MCF 10A (cell line): Measurements from ENCODE around the gene HELZ. TPM values are rescaled to one million over a fixed set of nuclear protein-coding genes. Genes with fewer than 3 reads are reported as not detected.
"Not testable (repeated sequence)": the region's sequence is repeated elsewhere in the genome, so short reads cannot be mapped to it uniquely, and the experiment has no call there.

Experiments
- BruUV-seq: library from RNA; stranded (reverse); fragments of 400-500 nt; replicated peaks from 2 replicates; lab custom pipeline; 2021; lab: Mats Ljungman, UMichigan
- CTCF ChIA-PET: fragments of 300-600 bp; sonication (Branson Sonifier 250); formaldehyde crosslinking; extraction: SDS; loops from one replicate; lab custom pipeline; 2021; ENCODE audit warnings: antibody characterized with exemption, inconsistent platforms; lab: Yijun Ruan, JAX
- POLR2A ChIA-PET: fragments of 300-600, 350-650 bp; sonication (Branson Sonifier 250); formaldehyde crosslinking; extraction: SDS; loops from one replicate; lab custom pipeline; 2020; ENCODE audit warnings: antibody characterized with exemption, inconsistent platforms; lab: Yijun Ruan, JAX
- DNase-seq: peaks from one replicate; pipeline ENCODE4 v3.0.0-alpha.2; 2018; ENCODE audit not compliant: unreplicated experiment
- H3K27ac Mint-ChIP-seq: one replicate; pipeline ENCODE4 v1.8.0; 2022; ENCODE audit warnings: mild to moderate bottlenecking, low read depth, mixed read lengths; ENCODE audit not compliant: unreplicated experiment
- H3K27me3 Mint-ChIP-seq: one replicate; pipeline ENCODE4 v1.8.0; 2022; ENCODE audit warnings: mixed read lengths; ENCODE audit not compliant: insufficient read depth, unreplicated experiment
- H3K36me3 Mint-ChIP-seq: one replicate; pipeline ENCODE4 v1.8.0; 2022; ENCODE audit warnings: mild to moderate bottlenecking, moderate library complexity, mixed read lengths; ENCODE audit not compliant: insufficient read depth, unreplicated experiment
- H3K4me1 Mint-ChIP-seq: one replicate; pipeline ENCODE4 v1.8.0; 2022; ENCODE audit warnings: mixed read lengths; ENCODE audit not compliant: insufficient read depth, unreplicated experiment
- H3K4me3 Mint-ChIP-seq: one replicate; pipeline ENCODE4 v1.8.0; 2022; ENCODE audit warnings: mild to moderate bottlenecking, moderate library complexity, mixed read lengths; ENCODE audit not compliant: unreplicated experiment
- H3K9me3 Mint-ChIP-seq: one replicate; pipeline ENCODE4 v1.8.0; 2022; ENCODE audit warnings: mixed read lengths; ENCODE audit not compliant: unreplicated experiment
- intact Hi-C: fragments of 100-400 bp; cut with micrococcal nuclease; formaldehyde crosslinking; loops from 2 replicates; pipeline ENCODE4 v1.14.1; 2022
- total RNA-seq: library from RNA; stranded (reverse); gene quantifications from 2 replicates; pipeline ENCODE4 v1.2.3, GENCODE V29; 2022
- TF ChIP-seq, protein P1 (sequence below): fragments of 200-600 bp; IDR thresholded peaks from one replicate; pipeline ENCODE4 v1.8.0; 2022; ENCODE audit warnings: antibody characterized with exemption, mild to moderate bottlenecking; ENCODE audit not compliant: unreplicated experiment

Gene HELZ
- total RNA-seq, 1 experiment from 2014 or later: 71.7 TPM

DNA sequence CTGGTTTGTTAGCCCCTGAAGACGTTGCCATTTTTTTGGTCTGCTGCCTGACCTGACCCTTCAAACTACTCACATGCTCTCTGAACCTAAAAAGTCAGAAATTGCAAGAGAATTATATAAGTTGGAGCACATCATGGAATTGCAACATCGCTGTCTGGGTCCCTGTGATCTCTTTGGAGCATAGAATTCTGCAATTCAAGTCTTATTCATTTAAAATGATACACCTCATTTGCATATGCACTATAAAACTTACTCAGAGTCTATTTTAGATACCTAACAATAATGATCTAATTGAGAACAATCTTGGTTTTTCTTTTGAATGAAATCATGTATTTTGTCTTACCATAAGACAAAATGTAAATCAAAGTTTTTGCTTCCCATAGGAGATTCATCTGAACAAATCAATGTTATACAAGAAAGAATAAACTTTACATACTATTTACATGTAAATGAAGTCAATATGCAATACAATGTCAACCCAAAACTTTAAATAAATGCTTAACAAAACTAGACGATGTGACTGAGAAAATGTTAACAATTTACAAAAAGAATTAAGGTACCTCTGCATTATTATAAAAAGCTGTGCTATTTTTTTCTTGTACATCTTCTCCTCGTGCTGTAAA is 99.7 kb downstream of the HELZ start:
- peaks cover 77% of the 10 kb centered on the region for H3K36me3 Mint-ChIP-seq
- peaks cover 8% of the 10 kb centered on the region for H3K4me1 Mint-ChIP-seq
- H3K9me3 Mint-ChIP-seq: peaks cover 7% of the 10 kb centered on the region
- no peak overlapping the region for H3K27ac Mint-ChIP-seq
- intact Hi-C loops: no loop called here
- DNase-seq: no peak
- CTCF ChIA-PET: no interaction called here
- no peak overlapping the region for H3K4me3 Mint-ChIP-seq
- TF ChIP-seq, protein P1, sequence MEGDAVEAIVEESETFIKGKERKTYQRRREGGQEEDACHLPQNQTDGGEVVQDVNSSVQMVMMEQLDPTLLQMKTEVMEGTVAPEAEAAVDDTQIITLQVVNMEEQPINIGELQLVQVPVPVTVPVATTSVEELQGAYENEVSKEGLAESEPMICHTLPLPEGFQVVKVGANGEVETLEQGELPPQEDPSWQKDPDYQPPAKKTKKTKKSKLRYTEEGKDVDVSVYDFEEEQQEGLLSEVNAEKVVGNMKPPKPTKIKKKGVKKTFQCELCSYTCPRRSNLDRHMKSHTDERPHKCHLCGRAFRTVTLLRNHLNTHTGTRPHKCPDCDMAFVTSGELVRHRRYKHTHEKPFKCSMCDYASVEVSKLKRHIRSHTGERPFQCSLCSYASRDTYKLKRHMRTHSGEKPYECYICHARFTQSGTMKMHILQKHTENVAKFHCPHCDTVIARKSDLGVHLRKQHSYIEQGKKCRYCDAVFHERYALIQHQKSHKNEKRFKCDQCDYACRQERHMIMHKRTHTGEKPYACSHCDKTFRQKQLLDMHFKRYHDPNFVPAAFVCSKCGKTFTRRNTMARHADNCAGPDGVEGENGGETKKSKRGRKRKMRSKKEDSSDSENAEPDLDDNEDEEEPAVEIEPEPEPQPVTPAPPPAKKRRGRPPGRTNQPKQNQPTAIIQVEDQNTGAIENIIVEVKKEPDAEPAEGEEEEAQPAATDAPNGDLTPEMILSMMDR: no peak
- POLR2A ChIA-PET: no interaction called here
- H3K27me3 Mint-ChIP-seq: no peaks in the 10 kb centered on the region
- no TSS peak for BruUV-seq

DNA sequence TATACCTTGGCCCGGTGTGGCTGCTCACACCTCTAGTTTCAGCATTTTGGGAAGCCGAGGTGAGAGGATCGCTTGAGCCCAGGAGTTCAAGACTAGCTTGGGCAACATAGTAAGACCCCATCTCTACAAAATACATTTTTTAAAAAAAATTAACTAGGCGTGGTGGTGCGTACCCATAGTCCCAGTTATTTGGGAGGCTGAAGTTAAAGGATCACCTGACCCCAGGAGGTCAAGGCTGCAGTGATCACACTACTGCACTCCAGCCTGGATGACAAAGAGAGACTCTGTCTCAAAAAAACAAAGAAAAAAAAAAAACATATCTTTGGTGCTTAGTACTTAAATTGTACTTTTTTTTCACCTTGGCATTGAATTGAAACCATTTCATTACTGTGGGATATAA is 101.7 kb downstream of the HELZ start:
- no peak for DNase-seq
- peaks cover 7% of the 10 kb centered on the region for H3K9me3 Mint-ChIP-seq
- no peak overlapping the region for H3K27ac Mint-ChIP-seq
- peaks cover 68% of the 10 kb centered on the region for H3K36me3 Mint-ChIP-seq
- intact Hi-C loops: no loop called here
- H3K4me1 Mint-ChIP-seq: peaks cover 28% of the 10 kb centered on the region
- CTCF ChIA-PET: interaction anchor here (1.4 kb wide), 1 partner anchor 10 kb away, joined by 4 read pairs; no protein-coding TSS in a partner anchor
- H3K4me3 Mint-ChIP-seq: no peak overlapping the region
- no TSS peak for BruUV-seq
- POLR2A ChIA-PET: interaction anchor here (0.5 kb wide), 1 partner anchor 28 kb away, joined by 3 read pairs; no protein-coding TSS in a partner anchor
- no peaks in the 10 kb centered on the region for H3K27me3 Mint-ChIP-seq
- TF ChIP-seq, protein P1: no peak

DNA sequence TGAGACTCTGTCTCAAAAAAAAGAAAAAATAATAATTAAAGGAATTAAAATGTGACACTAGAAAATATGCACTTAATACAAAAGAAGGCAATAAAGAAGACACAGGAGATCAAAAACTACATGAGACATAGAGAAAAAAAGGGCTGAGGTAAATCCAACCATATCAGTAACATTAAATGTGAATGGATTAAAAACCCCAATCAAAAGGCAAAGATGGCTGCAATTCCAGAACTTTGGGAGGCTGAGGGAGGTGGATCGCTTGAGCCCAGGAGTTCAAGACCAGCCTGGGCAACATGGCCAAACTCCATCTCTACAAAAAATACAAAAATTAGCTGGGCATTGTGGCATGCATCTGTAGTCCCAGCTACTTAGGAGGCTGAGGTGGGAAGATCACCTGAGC is 103.0 kb downstream of the HELZ start:
- H3K27ac Mint-ChIP-seq, intact Hi-C loops, DNase-seq, H3K27me3 Mint-ChIP-seq, H3K4me3 Mint-ChIP-seq, BruUV-seq, H3K9me3 Mint-ChIP-seq: not testable (repeated sequence)
- peaks cover 35% of the 10 kb centered on the region for H3K4me1 Mint-ChIP-seq
- H3K36me3 Mint-ChIP-seq: peaks cover 63% of the 10 kb centered on the region
- CTCF ChIA-PET: interaction anchor here (0.8 to 1.4 kb wide), 2 partner anchors 9 to 30 kb away, joined by 3 to 4 read pairs; no protein-coding TSS in a partner anchor
- POLR2A ChIA-PET: interaction anchor here (0.6 to 1.7 kb wide), 5 partner anchors 9 to 680 kb away, joined by 3 to 5 read pairs (median 3); no protein-coding TSS in a partner anchor

DNA sequence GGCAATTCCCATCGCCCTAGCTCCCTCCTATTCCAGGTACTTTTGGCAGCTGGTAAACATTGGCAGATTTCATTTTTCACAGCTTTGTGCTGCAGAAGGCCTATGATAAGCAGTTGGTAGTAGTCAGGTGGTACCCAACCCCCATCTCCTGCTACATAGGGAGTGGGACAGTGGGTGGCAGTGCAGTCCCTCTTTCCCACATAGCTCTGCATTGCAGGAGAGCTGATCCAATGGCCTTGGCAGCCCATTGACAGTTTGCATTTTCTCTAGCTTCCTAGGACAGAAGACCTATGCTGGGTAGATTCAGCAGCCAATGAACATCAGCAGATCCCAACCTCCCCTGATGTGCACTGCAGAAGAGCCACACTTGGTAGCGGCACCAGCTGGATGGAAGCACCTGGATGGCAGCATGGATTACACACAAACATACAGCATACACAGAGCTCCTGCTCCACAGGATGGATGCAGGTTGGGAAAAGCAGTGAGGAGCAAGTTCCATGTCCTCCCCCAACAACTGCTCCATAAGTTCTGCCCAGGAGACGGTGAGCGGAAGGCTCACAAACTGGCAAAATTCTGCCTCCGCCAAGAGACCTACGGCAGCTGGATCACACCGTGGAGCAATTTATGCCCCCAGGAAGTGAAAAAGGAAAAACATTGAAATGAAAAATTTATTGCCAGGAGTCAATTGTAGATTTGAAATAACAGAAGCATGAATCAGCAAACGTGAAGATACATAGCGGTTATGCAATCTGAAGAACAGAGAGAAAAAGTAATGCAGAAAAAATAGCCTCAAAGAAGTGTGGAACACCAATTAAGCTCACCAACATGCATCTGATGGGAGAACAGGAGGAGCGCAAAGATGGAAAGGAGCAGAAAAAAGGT is 105.0 kb downstream of the HELZ start:
- intact Hi-C loops: no loop called here
- peaks cover 7% of the 10 kb centered on the region for H3K9me3 Mint-ChIP-seq
- DNase-seq: peak; percentile 66
- peaks cover 35% of the 10 kb centered on the region for H3K4me1 Mint-ChIP-seq
- H3K27me3 Mint-ChIP-seq: no peaks in the 10 kb centered on the region
- CTCF ChIA-PET: interaction anchor here (0.6 to 1.7 kb wide), 5 partner anchors 9 to 374 kb away, joined by 3 to 9 read pairs (median 3); no protein-coding TSS in a partner anchor
- no TSS peak for BruUV-seq
- H3K36me3 Mint-ChIP-seq: peaks cover 65% of the 10 kb centered on the region
- H3K4me3 Mint-ChIP-seq: peak overlapping the region; percentile 30
- POLR2A ChIA-PET: interaction anchor here (0.8 to 1.7 kb wide), 7 partner anchors 9 to 149 kb away, joined by 3 to 6 read pairs (median 4); no protein-coding TSS in a partner anchor
- TF ChIP-seq, protein P1: no peak
- peak overlapping the region; percentile 21 for H3K27ac Mint-ChIP-seq
